H1 (cell line): ENCODE data around the gene UROC1. TPM values are rescaled to one million over a fixed set of nuclear protein-coding genes. Genes with fewer than 3 reads are reported as not detected.

Source experiments
- HDAC2 ChIP-seq, 2 experiments: fragments of 300-600 bp in 1 of 2; sonication (generic) in 1 of 2; IDR thresholded peaks; 2 replicates each; pipeline ENCODE4 v1.6.1; 2011 to 2012; ENCODE audit warnings: low read depth in 2 of 2, low read length in 2 of 2, mild to moderate bottlenecking in 2 of 2, moderate library complexity in 2 of 2, borderline replicate concordance in 1 of 2, inconsistent platforms in 1 of 2
- KDM4A ChIP-seq: IDR thresholded peaks from one replicate; pipeline ENCODE4 v1.7.1; 2012; ENCODE audit warnings: low read depth, mild to moderate bottlenecking, moderate library complexity, low read length, inconsistent platforms; ENCODE audit not compliant: severe bottlenecking
- TAF1 ChIP-seq: IDR thresholded peaks from 2 replicates; pipeline ENCODE4 v1.6.1; 2011; ENCODE audit warnings: mild to moderate bottlenecking, low read depth, low read length
- polyA plus RNA-seq, 7 experiments: library from polyadenylated mRNA; depleted of rRNA in 3 of 7; stranded (reverse) in 5 of 7; unstranded in 2 of 7; fragments of >200 nt in 5 of 7; fragments of 200-250 nt in 2 of 7; gene quantifications; 1 replicate in 5 of 7; 2 replicates in 1 of 7; 4 replicates in 1 of 7; pipeline versions ENCODE4 v1.2.1 to v1.2.3, GENCODE V29; 2011 to 2013; ENCODE audit warnings: missing spikeins in 2 of 7, mixed read lengths in 2 of 7
- total RNA-seq: library from RNA; stranded (reverse); fragmentation: NEBNext Ultra II Directional; extraction: Animal tissue kit (Norgen Biotek cat#: 25700); gene quantifications from 2 replicates; pipeline ENCODE4 v1.2.1, GENCODE V29; 2021

UROC1 gene
- total and polyA plus RNA-seq, 2 of the 8 experiments (the other 6 are each of a cell fraction or from before 2014, with no cell fraction given) = 0.03 TPM; not detected in 1

DNA sequence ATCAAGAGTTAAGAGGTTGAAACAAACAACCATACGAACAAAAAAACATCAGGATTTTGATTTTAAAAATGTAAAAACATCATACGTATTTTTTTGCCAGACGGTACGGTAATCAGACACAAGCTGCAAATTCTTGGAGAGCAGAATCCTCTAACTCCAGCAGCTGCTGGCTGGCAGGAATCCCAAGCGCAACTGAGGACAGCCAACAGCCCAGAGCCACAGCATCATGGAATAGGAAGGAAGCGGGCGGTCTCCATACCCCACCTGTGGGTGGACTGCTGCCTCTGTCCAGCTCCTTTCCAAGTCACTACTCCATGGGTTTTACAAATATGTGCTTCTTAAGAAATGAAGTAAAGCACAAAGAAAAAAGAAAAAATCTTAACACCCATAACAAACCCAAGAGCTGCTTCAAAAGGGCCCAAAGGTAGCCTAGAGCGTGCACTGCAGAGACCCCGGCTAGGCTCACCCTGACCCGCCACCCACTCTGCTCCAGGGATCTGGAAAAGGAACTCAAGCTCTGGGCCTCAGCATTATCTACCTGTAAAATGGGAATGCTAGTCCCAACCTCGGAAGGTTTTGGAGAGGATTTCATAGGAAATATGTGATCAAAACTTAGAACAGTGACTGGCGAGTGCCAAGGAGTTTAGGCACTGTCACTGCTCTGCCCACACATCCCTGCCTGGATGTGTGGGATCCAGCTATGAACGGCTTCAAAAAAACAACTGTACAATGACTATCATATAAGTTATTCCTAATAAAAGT is 75.3 kb downstream of the UROC1 start (continued):
- no peak for TF ChIP-seq TAF1
- TF ChIP-seq KDM4A = no peak
- TF ChIP-seq HDAC2 (IDR thresholded peaks at IDR 0.05; ENCODE audit: borderline replicate concordance in 1 of 2, low read depth in 2 of 2, low read length in 2 of 2) = no peak
